ENCODE results near the gene IGFBP5. TPM values are rescaled to one million over a fixed set of nuclear protein-coding genes. Genes with fewer than 3 reads are reported as not detected.

Gene IGFBP5, protein sequence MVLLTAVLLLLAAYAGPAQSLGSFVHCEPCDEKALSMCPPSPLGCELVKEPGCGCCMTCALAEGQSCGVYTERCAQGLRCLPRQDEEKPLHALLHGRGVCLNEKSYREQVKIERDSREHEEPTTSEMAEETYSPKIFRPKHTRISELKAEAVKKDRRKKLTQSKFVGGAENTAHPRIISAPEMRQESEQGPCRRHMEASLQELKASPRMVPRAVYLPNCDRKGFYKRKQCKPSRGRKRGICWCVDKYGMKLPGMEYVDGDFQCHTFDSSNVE
- total RNA-seq = 169 TPM
- long read RNA-seq, full-length matches to known transcripts = 28 of 188 reads
- long read RNA-seq, partial matches to known transcripts = 4 of 188 reads
- long read RNA-seq, other reads (novel, unspliced or antisense) = 156 of 188 reads

DNA sequence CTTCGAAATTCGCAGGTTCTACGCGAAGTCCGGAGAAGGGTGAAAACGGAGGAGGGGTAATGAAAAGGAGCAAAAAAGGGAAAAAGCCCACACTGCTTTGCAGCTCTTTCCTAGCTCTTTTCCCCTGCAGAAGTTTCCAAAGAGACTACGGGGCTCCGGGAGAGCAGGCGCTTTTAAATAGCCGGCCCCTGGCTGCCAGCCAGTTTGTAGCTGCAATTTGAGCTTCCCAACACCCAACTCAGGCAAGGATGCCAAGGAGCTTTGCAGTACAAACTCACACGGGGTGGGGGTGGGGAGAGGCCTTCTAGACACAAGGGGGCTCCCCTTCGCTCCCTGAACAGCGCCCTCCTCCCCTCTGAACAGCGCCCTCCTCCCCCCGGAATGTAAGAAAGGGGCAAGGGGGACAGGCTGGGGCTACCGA is at the start of gene IGFBP5:
Gene IGFBP5 (minus strand): TSS at position 149 of the 421 bp plus-strand sequence. CDS start 774 bp downstream, outside the sequence.
- peak within 1 kb of the TSS; percentile 46 for H3K4me3 ChIP-seq
- H3K27ac ChIP-seq = peak within 1 kb of the TSS; percentile 64
- peak; percentile 8 for ATAC-seq
- peaks cover 35% of the 10 kb centered on the region for H3K27me3 ChIP-seq
- H3K36me3 ChIP-seq = no peaks in the 10 kb centered on the region
- TF ChIP-seq, protein P1, sequence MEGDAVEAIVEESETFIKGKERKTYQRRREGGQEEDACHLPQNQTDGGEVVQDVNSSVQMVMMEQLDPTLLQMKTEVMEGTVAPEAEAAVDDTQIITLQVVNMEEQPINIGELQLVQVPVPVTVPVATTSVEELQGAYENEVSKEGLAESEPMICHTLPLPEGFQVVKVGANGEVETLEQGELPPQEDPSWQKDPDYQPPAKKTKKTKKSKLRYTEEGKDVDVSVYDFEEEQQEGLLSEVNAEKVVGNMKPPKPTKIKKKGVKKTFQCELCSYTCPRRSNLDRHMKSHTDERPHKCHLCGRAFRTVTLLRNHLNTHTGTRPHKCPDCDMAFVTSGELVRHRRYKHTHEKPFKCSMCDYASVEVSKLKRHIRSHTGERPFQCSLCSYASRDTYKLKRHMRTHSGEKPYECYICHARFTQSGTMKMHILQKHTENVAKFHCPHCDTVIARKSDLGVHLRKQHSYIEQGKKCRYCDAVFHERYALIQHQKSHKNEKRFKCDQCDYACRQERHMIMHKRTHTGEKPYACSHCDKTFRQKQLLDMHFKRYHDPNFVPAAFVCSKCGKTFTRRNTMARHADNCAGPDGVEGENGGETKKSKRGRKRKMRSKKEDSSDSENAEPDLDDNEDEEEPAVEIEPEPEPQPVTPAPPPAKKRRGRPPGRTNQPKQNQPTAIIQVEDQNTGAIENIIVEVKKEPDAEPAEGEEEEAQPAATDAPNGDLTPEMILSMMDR (IDR thresholded peaks at IDR 0.05) = no peak
- H3K4me1 ChIP-seq = peaks cover 22% of the 10 kb centered on the region
- peak; percentile 81 for DNase-seq
- H3K9me3 ChIP-seq = no peaks in the 10 kb centered on the region
- intact Hi-C loops (cut with DNase I) = no loop called here

DNA sequence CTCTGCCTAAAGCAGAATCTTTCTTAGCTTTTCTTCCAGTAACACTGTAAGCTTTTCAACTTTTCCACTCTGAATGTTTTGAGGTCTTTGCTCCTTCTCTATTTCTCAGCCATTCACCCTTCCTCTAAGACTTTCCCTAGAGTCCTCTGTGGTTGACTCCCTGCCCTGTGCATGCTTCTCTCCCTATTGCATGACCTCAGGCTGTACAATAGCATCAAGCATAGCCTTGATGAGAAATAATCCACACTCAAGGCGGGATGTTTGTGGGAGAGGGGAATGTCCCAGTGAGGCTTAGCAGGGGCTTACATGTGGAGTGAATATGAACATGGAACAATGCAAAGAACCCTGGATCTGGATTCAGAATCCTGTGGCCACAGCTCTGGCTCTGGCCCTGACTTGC is 48.4 kb upstream of the IGFBP5 start:
- no peak overlapping the region for H3K4me3 ChIP-seq
- ATAC-seq (no peak), DNase-seq (no peak)
- TF ChIP-seq, protein P1 (IDR thresholded peaks at IDR 0.05) = no peak
- peaks cover 10% of the 10 kb centered on the region for H3K4me1 ChIP-seq
- H3K9me3 ChIP-seq = no peaks in the 10 kb centered on the region
- no peaks in the 10 kb centered on the region for H3K36me3 ChIP-seq
- H3K27ac ChIP-seq = no peak overlapping the region
- no peaks in the 10 kb centered on the region for H3K27me3 ChIP-seq
- intact Hi-C loops (cut with DNase I) = no loop called here

DNA sequence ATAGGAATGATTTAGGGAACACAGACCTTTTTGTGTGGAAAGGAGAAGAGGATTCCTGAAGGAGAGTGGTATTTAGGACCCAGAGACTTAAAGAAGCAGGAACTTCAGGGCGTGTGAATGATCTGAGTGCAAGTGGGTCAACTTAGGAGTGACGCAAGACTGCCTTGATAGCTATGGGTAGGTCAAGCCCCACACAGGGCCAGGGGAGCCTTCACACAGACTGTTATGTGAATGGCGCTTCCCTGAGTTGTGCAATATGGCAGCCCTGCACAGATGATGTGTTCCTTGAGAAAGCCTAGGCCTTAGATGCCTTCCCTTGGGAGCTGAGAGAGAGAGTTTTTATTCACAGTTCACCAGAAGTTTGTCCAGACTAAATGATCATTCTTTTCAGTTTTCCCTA is 47.1 kb upstream of the IGFBP5 start:
- no peak overlapping the region for H3K4me3 ChIP-seq
- no peaks in the 10 kb centered on the region for H3K9me3 ChIP-seq
- TF ChIP-seq, protein P1 (IDR thresholded peaks at IDR 0.05) = no peak
- peak; percentile 67 for ATAC-seq
- H3K27me3 ChIP-seq = no peaks in the 10 kb centered on the region
- DNase-seq = no peak
- peaks cover 10% of the 10 kb centered on the region for H3K4me1 ChIP-seq
- no peak overlapping the region for H3K27ac ChIP-seq
- H3K36me3 ChIP-seq = no peaks in the 10 kb centered on the region
- intact Hi-C loops (cut with DNase I) = no loop called here

DNA sequence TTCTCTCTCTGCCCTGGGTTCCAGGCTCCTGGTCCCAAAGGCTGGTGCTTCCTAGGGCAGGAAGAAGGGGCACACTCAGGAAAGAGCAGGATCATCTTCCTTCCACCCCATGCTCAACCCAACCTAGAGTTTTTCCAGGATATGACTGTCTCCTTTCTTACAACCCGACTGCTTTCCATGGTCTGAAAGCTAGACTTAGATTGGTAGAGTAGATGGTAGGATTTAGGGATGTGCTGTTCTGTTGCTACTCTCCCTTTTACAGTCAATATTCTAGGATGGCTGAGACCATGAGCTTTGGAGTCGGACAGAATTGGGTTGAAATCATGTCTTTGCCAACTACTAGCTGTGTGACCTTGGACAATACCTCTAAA is 45.9 kb upstream of the IGFBP5 start:
- DNase-seq (no peak), ATAC-seq (no peak)
- Histone ChIP-seq H3K36me3 (no peaks in the 10 kb centered on the region), H3K27me3 (no peaks in the 10 kb centered on the region), H3K4me3 (no peak overlapping the region), H3K4me1 (peaks cover 10% of the 10 kb centered on the region), H3K27ac (no peak overlapping the region), H3K9me3 (no peaks in the 10 kb centered on the region)
- intact Hi-C loops (cut with DNase I) = no loop called here
- TF ChIP-seq, protein P1 (IDR thresholded peaks at IDR 0.05) = no peak

DNA sequence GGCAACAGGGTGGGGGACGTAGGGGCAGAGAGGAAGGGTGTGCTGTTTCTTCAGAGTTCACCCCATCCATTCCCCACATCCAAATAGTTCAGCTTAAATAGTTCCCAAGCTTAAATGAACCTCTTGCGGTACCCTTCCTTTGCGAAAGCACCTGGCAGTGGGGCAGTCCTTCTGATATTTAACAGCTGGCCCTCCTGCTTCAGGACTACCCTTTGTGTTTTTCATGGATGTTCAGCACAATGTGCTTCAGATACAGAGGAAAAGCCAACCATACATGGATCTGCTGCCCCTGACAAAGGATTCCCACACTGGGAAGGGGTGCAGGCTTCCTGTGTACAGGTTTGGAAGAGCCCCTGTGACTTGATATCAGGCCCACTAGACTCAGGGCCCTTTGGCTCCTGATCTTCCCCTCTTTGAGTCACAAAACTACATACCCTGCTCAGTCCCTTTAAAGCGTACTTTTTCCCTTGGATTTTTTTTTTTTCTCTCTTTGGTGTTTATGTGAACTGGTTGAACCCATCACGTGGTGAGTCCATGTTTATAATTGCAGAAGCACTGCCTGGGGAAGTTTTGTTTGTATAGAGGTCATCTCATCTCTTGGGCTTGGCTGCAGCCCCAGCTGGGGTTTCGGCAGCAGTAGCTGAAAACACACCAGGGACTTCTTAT is 45.3 kb upstream of the IGFBP5 start:
- intact Hi-C loops (cut with DNase I) = no loop called here
- H3K27ac ChIP-seq = peak overlapping the region; percentile 18
- ATAC-seq = peak; percentile 49
- H3K27me3 ChIP-seq = no peaks in the 10 kb centered on the region
- no peak overlapping the region for H3K4me3 ChIP-seq
- H3K36me3 ChIP-seq = no peaks in the 10 kb centered on the region
- no peak for DNase-seq
- H3K9me3 ChIP-seq = no peaks in the 10 kb centered on the region
- TF ChIP-seq, protein P1 (IDR thresholded peaks at IDR 0.05) = no peak
- H3K4me1 ChIP-seq = peaks cover 10% of the 10 kb centered on the region
